Activated naive CD4-positive, alpha-beta T cell treated with anti-CD3 and anti-CD28 coated beads, Interleukin-2, amount 10 ng/mL, durations not matched to agents 7 days and 5 days (primary cell): ENCODE measurements around the gene DIRAS1.

ENCODE experiments used
- CTCF ChIA-PET: fragments of 350-600 bp; sonication (Branson Sonifier 250); formaldehyde crosslinking; loops from one replicate; lab custom pipeline; 2021; ENCODE audit warnings: antibody characterized with exemption; lab: Charles Lee
- DNase-seq: peaks from one replicate; pipeline ENCODE4 v3.0.0-alpha.2; 2020
- H3K27ac Mint-ChIP-seq: one replicate; pipeline ENCODE4 v1.8.0; 2021; ENCODE audit warnings: mild to moderate bottlenecking, moderate library complexity, mixed read lengths
- H3K27me3 Mint-ChIP-seq: one replicate; pipeline ENCODE4 v1.8.0; 2021; ENCODE audit warnings: mild to moderate bottlenecking, mixed read lengths
- H3K36me3 Mint-ChIP-seq: one replicate; pipeline ENCODE4 v1.8.0; 2021; ENCODE audit warnings: mixed read lengths
- H3K4me1 Mint-ChIP-seq: one replicate; pipeline ENCODE4 v1.8.0; 2021; ENCODE audit warnings: mixed read lengths
- H3K4me3 Mint-ChIP-seq: one replicate; pipeline ENCODE4 v1.8.0; 2021; ENCODE audit warnings: mild to moderate bottlenecking, moderate library complexity, mixed read lengths
- H3K9me3 Mint-ChIP-seq: one replicate; pipeline ENCODE4 v1.8.0; 2021; ENCODE audit warnings: mixed read lengths

DIRAS1 gene

GRCh38 chr19:2720777-2721569 lies at the start of gene DIRAS1:
Gene DIRAS1 (minus strand): TSS chr19:2721372. CDS start chr19:2717806, 3,566 bp downstream.
- CTCF ChIA-PET: no interaction called here
- peaks cover 75% of the 10 kb centered on the region for H3K27me3 Mint-ChIP-seq
- H3K9me3 Mint-ChIP-seq: peaks cover under 1% of the 10 kb centered on the region
- no peaks in the 10 kb centered on the region for H3K36me3 Mint-ChIP-seq
- DNase-seq: no peak
- no peak within 1 kb of the TSS for H3K4me3 Mint-ChIP-seq
- peaks cover 7% of the 10 kb centered on the region for H3K4me1 Mint-ChIP-seq
- H3K27ac Mint-ChIP-seq: no peak within 1 kb of the TSS

DNA sequence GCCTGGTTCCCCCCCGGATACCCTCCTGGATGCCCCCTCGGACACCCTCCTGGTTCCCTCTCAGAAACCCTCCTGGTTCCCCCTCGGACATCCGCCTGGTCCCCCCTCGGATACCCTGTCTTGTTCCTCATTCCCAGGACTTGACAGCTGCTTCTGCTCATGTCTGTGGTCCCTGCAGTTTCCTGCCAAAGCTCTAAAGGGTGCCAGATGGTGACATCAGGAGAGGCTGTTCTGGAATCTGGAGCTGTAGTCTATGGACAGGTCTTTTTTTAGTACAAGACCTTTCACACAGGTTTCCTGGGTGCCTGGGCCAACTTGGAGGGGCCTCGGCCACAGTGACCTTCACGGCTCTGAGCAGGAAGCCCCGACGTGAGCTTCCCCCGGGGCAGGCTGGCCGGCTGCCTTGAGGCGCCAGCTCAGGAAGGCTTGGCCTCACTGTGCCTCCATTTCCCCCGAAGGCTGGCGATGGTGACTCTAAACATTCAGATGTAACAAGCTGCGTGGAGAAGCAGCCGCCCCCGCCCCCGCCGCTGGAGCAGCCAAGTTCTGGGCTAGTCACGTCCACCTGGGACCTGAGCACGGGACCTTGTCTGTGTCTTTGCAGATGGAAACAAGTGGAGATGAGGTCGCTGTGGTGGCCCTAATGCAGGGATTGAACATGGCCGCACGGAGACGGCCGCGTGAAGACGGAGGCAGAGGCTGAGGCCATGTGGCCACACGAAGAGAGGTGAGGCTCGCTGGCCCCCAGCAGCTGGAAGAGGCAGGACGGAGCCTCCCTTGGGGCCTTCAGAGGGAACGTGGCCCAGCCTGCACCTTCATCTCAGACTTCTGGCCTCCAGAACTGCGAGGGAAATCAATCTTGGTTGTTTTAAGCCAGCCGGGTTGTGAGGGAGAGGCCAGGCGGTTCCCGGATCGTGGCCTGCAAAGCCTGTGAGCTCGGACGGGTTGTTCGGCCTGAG lies 49.2 kb upstream of the DIRAS1 start:
- Mint-ChIP-seq H3K27ac (no peak overlapping the region), H3K27me3 (no peaks in the 10 kb centered on the region), H3K9me3 (no peaks in the 10 kb centered on the region), H3K4me3 (no peak overlapping the region), H3K4me1 (peaks cover 13% of the 10 kb centered on the region), H3K36me3 (peaks cover 3% of the 10 kb centered on the region)
- CTCF ChIA-PET: interaction anchor here (0.6 kb wide), 1 partner anchor 753 kb away, joined by 4 read pairs; no protein-coding TSS in a partner anchor
- no peak for DNase-seq

DNA sequence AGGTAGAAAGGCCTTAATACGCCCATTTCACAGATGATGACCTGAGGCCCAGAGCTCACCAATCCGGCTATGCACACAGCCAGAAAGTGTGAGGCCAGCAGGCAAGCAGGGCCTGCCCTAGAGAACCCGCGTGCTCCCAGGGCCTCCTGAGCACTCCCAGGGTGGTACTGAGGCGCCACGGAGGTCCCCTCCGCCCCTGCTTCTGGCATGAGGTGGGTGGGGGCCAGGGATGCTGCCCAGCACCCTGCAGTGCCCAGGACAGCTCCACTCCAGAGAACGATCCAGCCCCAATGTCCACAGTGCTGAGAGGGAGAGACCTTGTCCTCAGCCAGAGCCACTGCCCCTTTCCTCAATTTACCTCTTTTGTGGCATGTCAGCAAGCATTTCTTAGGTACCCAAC lies 48.0 kb upstream of the DIRAS1 start:
- Mint-ChIP-seq H3K27me3 (no peaks in the 10 kb centered on the region), H3K27ac (no peak overlapping the region), H3K36me3 (peaks cover 6% of the 10 kb centered on the region), H3K4me1 (peaks cover 2% of the 10 kb centered on the region), H3K4me3 (no peak overlapping the region), H3K9me3 (no peaks in the 10 kb centered on the region)
- no peak for DNase-seq
- CTCF ChIA-PET: interaction anchor here (1.0 kb wide), 1 partner anchor 19 kb away, joined by 3 read pairs; no protein-coding TSS in a partner anchor

DNA sequence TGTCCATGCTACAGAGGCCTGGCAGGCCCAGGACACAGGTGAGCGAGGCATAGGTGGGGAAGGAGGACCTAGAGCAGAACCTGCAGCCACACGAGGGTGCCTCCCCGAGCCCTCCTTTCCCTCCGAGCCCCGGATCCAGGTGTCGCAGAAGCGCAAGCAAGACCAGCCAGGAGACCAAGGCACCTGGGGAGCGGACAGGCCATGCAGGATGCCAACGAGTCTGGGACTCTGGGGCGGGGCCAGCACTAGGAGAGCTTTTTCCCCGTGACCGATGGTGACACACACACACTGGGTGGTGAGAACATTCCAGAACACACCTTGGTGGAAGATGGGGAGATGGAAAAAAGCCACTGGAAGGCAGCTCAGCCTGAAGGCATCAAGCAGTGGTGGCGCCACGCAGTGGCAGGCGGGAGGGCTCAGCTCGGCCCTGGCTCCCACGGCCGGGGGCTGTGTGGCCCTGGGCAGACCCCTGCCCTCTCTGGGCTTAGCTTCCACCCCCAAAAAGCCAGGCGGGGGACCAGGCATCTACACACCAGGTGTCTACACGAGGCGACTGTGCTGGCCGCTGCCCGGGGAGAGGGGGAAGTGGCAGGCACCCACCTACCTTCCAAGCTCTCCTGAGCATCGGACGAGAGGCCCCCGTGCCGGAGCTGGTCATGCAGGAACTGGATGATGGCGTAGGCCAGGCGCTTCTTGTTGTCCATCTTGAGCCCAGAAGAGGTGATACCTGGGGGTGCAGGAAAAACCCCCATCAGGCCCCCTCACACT lies 47.4 kb upstream of the DIRAS1 start:
- Mint-ChIP-seq H3K27ac (no peak overlapping the region), H3K9me3 (no peaks in the 10 kb centered on the region), H3K4me1 (peaks cover 2% of the 10 kb centered on the region), H3K36me3 (peaks cover 6% of the 10 kb centered on the region), H3K4me3 (no peak overlapping the region), H3K27me3 (no peaks in the 10 kb centered on the region)
- no peak for DNase-seq
- CTCF ChIA-PET: interaction anchor here (1.0 kb wide), 1 partner anchor 18 kb away, joined by 3 read pairs; no protein-coding TSS in a partner anchor

DNA sequence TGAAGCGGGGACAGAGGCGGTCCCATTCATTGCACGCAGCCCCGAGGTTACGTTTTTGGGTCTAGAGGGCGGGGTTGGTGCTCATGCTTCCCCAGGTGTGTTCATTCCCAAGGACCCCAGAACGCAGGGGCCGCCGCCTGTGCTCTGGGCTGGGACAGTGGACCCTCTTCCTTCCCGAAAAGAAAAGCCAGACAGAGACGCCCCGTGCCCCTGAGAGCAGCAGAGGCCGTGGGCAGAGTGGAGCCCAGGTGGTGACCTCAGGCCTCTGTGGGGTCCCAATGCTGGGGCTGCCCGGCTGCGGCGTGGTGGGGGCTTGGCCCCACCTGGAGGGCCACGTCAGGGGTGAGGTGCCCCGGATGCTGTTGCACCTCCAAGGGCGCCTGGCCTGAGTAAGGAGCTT lies 46.5 kb upstream of the DIRAS1 start:
- no peaks in the 10 kb centered on the region for H3K27me3 Mint-ChIP-seq
- H3K9me3 Mint-ChIP-seq: no peaks in the 10 kb centered on the region
- H3K4me1 Mint-ChIP-seq: peaks cover 2% of the 10 kb centered on the region
- DNase-seq: no peak
- CTCF ChIA-PET: no interaction called here
- H3K36me3 Mint-ChIP-seq: peaks cover 8% of the 10 kb centered on the region
- H3K4me3 Mint-ChIP-seq: no peak overlapping the region
- no peak overlapping the region for H3K27ac Mint-ChIP-seq

- DNase-seq: no peak
- no peaks in the 10 kb centered on the region for H3K9me3 Mint-ChIP-seq
- CTCF ChIA-PET: no interaction called here
- H3K4me3 Mint-ChIP-seq: no peak overlapping the region
- no peaks in the 10 kb centered on the region for H3K27me3 Mint-ChIP-seq
- no peak overlapping the region for H3K27ac Mint-ChIP-seq
- peaks cover 9% of the 10 kb centered on the region for H3K36me3 Mint-ChIP-seq
- H3K4me1 Mint-ChIP-seq: no peaks in the 10 kb centered on the region
Observed at GRCh38 chr19:2766594-2767372, 45.6 kb upstream of the DIRAS1 start.

- Mint-ChIP-seq H3K27ac (no peak overlapping the region), H3K36me3 (peaks cover 9% of the 10 kb centered on the region), H3K4me3 (no peak overlapping the region), H3K27me3 (no peaks in the 10 kb centered on the region), H3K4me1 (no peaks in the 10 kb centered on the region), H3K9me3 (no peaks in the 10 kb centered on the region)
- no peak for DNase-seq
- CTCF ChIA-PET: interaction anchor here (0.9 kb wide), 1 partner anchor 117 kb away, joined by 3 read pairs; no protein-coding TSS in a partner anchor
Observed at GRCh38 chr19:2765376-2765775, 44.2 kb upstream of the DIRAS1 start.

DNA sequence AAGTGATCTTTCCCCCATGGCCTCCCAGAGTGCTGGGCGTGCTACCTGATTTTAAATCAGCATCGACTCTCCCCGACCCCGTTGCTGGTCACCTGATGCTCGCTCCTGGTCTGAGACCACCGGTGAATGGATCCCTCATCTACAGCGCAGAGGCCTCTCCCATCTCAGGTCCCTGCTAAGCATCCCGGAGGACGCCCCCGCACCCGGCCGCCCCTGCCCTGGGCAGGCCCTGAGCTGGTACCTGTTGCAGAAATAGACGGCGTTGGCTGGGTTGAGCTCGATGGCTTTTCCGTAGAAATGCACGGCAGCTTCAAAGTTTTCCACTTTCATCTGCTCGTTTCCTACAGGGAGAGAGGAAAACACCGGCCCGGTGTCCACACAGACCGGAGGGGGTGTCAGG lies 43.8 kb upstream of the DIRAS1 start:
- H3K4me1 Mint-ChIP-seq: no peaks in the 10 kb centered on the region
- CTCF ChIA-PET: no interaction called here
- no peak for DNase-seq
- H3K36me3 Mint-ChIP-seq: peaks cover 10% of the 10 kb centered on the region
- no peak overlapping the region for H3K27ac Mint-ChIP-seq
- no peaks in the 10 kb centered on the region for H3K27me3 Mint-ChIP-seq
- H3K9me3 Mint-ChIP-seq: no peaks in the 10 kb centered on the region
- no peak overlapping the region for H3K4me3 Mint-ChIP-seq

GRCh38 chr19:2763687-2764086 lies 42.5 kb upstream of the DIRAS1 start:
- H3K36me3 Mint-ChIP-seq: peaks cover 14% of the 10 kb centered on the region
- CTCF ChIA-PET: no interaction called here

DNA sequence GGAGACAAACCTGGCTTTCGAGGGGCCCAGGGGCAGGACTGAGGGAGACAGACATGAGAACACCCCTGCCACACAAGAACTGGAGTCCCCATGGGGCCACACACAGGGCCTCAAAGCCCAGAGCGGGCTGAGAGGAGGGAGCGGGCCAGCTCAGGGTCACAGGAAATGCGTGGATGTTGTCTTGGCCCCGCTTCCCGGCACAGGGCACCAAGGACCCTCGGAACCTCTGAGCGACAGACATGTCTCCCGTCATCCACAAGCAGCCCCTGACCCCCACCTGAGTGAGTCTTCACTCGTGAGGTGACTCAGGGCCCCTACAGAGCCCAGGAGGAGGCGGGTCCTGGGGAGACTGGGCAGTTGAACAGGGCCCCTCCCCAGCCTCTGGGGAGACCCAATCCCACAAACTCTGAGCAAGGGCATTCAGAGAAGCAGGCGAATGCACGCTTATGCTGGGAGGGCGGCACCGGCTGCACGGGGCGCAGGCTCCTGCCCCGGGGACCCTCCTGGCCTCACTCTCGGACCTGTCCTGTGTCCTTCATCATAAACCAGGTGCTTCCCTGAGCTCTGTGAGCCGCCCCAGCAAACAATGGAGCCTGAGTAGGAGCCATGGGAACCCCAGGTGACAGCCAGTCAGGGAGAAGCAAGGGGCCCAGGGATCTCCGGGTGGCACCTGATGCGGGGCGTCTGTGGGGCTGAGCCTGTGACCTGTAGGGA lies 41.8 kb upstream of the DIRAS1 start:
- no peak overlapping the region for H3K4me3 Mint-ChIP-seq
- no peaks in the 10 kb centered on the region for H3K9me3 Mint-ChIP-seq
- no peaks in the 10 kb centered on the region for H3K27me3 Mint-ChIP-seq
- DNase-seq: no peak
- no peak overlapping the region for H3K27ac Mint-ChIP-seq
- H3K4me1 Mint-ChIP-seq: no peaks in the 10 kb centered on the region
- CTCF ChIA-PET: no interaction called here
- H3K36me3 Mint-ChIP-seq: peaks cover 18% of the 10 kb centered on the region

More at GRCh38 chr19:2763687-2764086, 42.5 kb upstream of the DIRAS1 start:
- Mint-ChIP-seq H3K4me3 (no peak overlapping the region), H3K27ac (no peak overlapping the region), H3K9me3 (no peaks in the 10 kb centered on the region), H3K27me3 (no peaks in the 10 kb centered on the region), H3K4me1 (no peaks in the 10 kb centered on the region)
- DNase-seq: no peak

DNA sequence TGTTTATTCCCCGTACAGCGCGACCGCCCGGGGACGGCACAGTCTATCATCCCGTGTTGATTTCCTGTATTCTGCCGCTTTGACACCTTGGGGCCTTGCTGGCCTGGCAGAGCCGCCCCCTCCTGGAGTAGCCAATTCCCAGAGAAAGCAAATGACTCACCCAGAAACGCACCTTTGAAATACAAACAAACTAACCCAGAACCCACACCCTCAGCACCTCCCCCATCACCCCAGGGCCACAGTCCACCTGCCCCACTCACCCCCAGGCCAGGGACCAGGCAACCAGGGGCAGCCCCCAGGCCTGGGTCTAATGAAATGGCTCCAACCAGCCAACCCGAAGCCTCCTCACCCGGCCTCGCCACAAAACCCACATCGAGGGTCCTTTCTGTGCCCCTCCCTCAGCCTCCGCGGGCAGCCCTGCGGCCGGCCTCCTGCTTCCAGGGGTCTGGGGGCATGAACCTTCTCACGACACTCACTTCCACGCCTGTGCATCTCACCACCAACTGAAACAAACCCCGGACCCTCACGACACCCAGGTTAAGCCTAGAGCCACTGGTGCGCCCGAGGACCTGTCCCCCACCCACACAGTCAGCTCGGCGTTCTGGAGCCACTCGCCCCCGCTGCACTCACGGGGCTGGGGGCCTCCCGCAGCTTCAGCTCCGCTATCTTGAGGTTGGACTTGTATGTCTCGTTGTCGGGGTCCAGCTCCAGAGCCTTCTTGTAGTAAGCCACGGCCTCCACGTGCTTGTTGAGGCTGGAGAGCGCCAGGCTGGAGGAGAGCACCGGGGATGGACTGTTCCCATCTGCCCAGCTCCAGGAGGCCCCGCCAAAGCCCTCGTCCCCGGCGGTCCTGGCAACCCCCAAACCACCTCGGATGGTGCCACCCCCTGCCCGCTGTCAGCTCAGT lies 41.0 kb upstream of the DIRAS1 start:
- DNase-seq: no peak
- Mint-ChIP-seq H3K4me1 (no peaks in the 10 kb centered on the region), H3K36me3 (peaks cover 20% of the 10 kb centered on the region), H3K4me3 (no peak overlapping the region), H3K9me3 (no peaks in the 10 kb centered on the region), H3K27ac (no peak overlapping the region), H3K27me3 (no peaks in the 10 kb centered on the region)
- CTCF ChIA-PET: no interaction called here

GRCh38 chr19:2761309-2761677 lies 40.1 kb upstream of the DIRAS1 start:
- Mint-ChIP-seq H3K9me3 (no peaks in the 10 kb centered on the region), H3K36me3 (peaks cover 22% of the 10 kb centered on the region), H3K4me3 (no peak overlapping the region), H3K27me3 (no peaks in the 10 kb centered on the region), H3K27ac (no peak overlapping the region), H3K4me1 (no peaks in the 10 kb centered on the region)
- CTCF ChIA-PET: no interaction called here
- no peak for DNase-seq
